ENCODE measurements around the gene VPS54. TPM values are rescaled to one million over a fixed set of nuclear protein-coding genes. Genes with fewer than 3 reads are reported as not detected.

Gene VPS54
- 8.5 and 10.6 TPM in 2 replicates for total RNA-seq (2014; rRNA removed; shearing (Covaris generic))

- DNase-seq (ENCODE audit: low spot score) = peak; percentile 59
Measured at GRCh38 chr2:64019083-64019974, at the start of gene VPS54. TSS of gene VPS54 (minus strand) at chr2:64019428. CDS start at chr2:63983999, 35,429 bp downstream.

DNA sequence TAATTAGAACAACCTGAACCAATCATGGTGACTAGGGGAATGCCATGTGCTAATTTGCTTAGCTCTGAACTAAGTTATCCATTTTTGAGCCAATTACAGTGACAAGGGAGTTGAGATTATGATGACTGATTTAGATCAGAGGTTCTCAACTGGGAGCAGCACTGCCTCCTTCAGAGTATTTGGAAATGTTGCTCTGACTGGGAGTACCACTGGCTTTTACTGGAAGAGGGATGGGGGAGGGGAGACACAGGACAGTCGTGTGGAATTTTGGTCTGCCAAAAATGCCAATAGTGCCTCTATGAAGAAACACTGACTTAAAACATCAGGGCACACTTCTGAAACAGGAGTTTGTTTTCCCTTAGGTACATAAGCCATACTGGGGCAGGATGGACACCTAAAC lies 48.1 kb upstream of the VPS54 start:
- DNase-seq (ENCODE audit: low spot score) = no peak

GRCh38 chr2:64065516-64065915 lies 46.3 kb upstream of the VPS54 start:
- peak; percentile 45 for DNase-seq (ENCODE audit: low spot score)

DNA sequence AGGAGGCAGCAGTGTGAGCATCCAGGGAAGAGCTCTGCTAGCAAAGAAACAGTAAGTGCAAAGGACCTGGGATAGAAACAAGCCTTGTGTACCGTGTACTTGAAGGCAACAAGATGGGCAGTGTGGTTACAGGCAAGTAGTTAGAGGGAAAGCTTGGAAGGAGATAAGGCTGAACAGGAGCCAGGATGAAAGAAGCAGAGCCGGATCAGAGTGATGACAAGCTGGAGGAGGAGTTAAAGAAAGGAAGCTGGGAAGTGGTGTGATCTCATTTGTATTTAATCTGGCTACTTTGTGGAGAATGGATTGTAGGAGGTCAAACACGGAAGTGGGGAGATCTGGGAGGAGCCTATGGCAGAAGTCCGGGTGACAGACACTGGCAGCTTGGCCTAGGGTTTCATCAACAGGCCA lies 44.7 kb upstream of the VPS54 start:
- DNase-seq (ENCODE audit: low spot score) = no peak

GRCh38 chr2:64063454-64063853 lies 44.2 kb upstream of the VPS54 start:
- DNase-seq (ENCODE audit: low spot score) = no peak

GRCh38 chr2:64062840-64063239 lies 43.6 kb upstream of the VPS54 start:
- DNase-seq (ENCODE audit: low spot score) = no peak

DNA sequence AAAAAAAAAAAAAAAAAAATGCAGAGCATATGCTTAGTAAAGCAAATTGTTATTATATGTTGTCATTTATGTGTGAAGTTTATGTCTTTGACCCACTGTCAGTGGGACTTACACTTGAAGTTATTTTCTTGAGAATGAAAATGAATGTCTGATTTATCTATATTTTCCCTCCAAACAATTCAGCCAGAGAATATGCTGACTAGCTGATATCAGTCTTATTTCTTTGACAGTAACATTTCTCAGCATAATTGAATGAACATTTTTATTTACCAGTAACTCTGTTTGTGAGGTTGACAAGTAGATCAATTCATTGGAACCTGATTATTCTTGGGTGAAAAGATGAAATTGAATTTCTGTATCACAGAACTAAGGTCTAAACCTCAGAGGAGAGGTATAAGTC lies 40.0 kb upstream of the VPS54 start:
- no peak for DNase-seq (ENCODE audit: low spot score)

- peak; percentile 7 for DNase-seq (ENCODE audit: low spot score)
Measured at GRCh38 chr2:64056021-64056420, 36.8 kb upstream of the VPS54 start.

DNA sequence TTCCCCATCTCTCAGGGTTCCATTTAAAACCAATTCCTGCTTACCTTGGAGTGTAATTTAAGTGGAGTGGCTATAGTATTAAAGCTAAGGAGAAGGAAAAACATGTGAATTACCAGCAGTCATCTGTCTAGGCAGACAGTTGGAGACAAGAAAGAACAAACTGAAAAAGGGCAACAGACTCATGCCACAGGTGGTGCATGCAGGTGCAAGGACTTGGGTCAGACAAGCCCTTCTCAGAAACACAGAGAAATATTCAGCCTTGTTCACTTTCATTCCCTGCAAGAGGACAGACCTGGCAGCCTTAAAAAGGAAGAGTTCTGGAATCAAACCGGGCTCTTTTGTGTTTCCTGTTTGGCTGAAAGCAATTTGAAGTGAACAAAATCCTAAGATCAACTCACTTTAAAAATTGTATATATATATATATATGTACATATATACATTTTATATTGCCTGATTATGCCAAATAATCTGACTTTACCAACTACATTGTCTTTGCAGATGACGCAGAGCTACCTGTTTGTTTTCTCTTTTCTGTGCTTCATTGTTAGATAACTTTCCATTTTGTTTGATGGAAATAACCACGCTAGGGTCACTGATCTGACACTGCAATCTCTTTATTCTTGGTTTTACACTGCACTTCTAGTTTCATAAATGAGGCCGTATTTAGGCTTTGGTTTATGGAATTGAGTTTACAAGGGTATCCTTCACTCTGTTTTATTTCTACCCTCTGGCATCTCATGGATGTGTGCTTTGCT lies 35.1 kb upstream of the VPS54 start:
- DNase-seq (ENCODE audit: low spot score) = no peak

DNA sequence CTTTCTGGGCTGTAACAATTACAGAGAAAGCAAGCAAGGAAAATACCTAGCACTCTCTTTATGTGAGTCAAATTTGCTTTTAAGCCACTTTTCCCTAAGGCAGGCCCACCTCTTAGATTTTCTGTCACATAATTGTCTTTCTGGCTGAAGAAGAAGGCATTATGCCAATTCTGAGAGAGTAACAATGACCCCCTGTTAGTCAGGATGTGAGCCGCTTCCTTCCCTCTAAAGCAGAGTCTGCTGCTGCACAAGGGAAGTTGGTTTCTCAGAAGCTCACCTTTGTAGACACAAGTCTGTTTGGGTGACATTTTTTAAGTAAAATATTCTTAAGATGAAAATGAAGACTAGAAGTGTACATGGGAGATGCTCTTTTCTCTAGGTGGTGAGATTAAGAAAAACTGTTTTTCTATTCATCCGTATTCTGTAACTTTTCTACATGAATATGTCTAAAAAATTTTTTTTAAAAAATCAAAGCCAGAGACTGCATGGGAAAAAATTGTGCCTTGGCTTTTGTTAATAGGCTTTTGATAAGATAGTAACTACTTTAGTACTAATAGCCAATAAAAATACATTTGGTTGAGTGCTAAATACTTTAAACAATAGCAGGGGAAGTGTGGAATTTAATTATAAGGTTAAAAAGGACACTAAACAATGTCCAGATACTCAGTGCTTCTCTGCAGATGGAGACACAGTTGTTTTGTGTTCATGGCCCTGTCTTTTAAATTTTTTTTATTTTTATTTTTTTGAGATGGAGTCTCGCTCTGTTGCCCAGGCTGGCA lies 33.4 kb upstream of the VPS54 start:
- DNase-seq (ENCODE audit: low spot score) = no peak

DNA sequence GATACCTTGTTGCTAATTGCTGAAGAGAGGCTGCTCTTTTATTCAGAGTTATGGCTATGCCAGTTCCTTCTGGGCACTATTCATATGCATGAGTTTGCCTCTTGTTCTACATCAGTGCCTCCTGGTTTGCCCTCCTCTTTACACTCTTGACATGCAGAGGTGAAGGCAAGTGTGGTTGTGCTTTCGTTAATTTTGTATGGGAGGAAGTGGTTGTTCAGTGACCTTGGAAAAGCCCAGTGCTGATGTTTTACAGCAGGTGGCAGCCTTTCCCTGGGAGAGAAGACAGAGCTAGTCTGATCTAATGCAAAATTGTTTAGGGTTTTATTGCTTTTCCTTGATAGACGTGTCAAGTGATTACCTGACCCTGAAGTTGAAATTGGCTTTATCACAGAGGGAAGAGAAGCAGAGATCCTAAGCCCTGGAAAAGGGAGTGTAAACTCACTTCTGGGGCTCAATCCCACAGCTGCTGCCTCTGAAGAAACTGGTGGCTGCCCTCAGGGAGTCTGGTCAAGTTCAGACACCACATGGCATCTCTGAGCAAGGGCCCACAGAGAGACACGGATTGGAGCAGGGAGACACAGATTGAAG lies 30.5 kb upstream of the VPS54 start:
- peak; percentile 87 for DNase-seq (ENCODE audit: low spot score)

GRCh38 chr2:64045938-64046337 lies 26.7 kb upstream of the VPS54 start:
- DNase-seq (ENCODE audit: low spot score) = no peak

DNA sequence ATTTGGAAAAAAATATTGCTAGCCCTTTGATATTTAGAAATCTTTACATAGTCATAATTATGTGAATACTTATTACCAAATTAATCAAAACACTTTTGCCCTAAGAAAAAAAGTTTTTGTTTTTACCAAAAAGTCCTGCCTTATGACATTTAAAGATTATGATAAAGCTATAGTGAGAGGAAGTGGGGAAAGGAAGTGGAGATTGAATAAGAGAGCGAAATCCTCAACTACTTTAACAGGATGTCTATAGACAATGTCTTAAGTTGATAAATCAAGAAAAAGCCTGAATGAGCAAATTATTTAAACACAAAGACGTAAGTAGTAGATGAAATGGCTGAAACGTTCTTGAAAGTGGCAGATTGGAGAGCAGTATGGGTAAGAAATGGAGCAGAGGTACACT lies 20.9 kb upstream of the VPS54 start:
- no peak for DNase-seq (ENCODE audit: low spot score)

DNA sequence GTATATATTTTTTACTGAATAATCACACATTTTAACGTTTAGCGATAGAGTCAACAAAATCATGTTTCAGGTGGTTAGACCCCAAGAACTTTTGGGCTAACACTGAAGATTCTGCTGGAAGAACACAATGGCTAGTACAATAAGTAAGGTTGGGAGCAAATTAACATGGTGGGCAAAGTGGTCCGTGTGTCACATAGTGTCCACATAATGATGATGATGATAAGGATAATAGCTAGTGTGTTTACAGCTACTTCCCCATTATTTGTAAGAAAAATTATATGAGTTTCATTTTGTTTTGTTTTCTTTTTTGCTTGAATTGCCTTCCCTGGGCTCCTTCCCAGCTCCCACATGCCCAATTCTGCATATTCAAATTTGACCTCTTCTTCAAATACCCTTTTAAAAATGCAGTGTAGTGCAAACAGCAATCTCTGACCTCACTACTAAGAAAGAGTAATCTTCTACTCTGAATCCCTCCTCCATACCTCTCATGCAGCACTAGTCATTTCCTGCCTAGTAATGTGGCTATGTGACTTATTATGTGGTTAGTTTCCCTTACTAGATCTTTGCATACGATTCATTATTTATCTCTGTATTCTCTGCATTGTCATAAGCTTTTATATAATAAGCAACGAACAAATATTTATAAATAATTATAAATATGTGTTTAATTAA lies 16.9 kb upstream of the VPS54 start:
- no peak for DNase-seq (ENCODE audit: low spot score)

DNA sequence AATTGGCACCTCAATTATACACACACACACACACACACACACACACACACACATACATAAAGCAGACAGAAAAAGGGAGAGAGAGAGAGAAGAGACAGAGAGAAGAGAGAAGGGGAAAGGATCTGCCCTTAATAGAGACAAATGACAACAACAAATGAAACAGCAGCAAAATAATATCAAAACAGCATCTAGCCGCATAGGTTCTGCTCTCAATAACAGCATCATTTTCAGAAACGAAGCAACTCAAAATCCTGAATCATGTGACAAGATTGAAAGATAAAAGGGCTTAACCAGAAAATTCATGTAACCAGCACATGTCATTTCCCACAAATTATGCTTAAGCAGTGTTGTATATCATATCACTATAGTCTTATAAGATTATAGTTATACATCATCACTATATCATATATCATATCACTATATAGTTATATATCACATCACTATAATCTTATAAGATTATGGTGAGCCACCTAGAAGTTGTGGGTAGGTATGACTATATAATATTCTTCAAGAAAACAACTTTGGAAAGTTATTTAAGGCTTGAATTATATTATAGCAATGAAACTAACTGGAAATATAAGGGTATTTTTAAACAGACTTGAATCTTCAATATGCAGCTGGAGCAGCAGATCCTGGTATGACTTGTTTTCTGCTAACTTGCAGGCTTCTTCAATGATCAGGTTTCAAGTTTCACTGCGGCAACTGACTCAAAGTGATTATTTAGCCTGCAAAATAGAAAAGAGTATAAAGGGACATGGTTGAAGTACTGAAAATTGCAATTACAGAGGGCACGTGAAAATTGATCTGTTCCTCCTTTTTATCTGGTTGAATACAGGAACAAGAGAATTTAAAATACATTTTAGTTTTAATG lies 16.1 kb upstream of the VPS54 start:
- no peak for DNase-seq (ENCODE audit: low spot score)

GRCh38 chr2:64029116-64029665 lies 10.0 kb upstream of the VPS54 start:
- DNase-seq (ENCODE audit: low spot score) = no peak

GRCh38 chr2:64025741-64026140 lies 6.5 kb upstream of the VPS54 start:
- no peak for DNase-seq (ENCODE audit: low spot score)

- DNase-seq (ENCODE audit: low spot score) = no peak
Measured at GRCh38 chr2:64024259-64024949, 5.2 kb upstream of the VPS54 start.

Data from HT-29 (cell line).